Caco-2 (cell line): Measurements from ENCODE around the gene DOCK9. TPM values are rescaled to one million over a fixed set of nuclear protein-coding genes. Genes with fewer than 3 reads are reported as not detected.
A peak's percentile ranks its signal among the peaks of the same experiment; 100 is the strongest.

Experiments used
- BruUV-seq: library from RNA; stranded (reverse); fragments of 400-500 nt; replicated peaks from 2 replicates; lab custom pipeline; 2021; lab: Mats Ljungman, UMichigan
- CTCF ChIA-PET: fragments of 300-600 bp; sonication (Branson Sonifier 250); formaldehyde crosslinking; loops from one replicate; lab custom pipeline; 2022; ENCODE audit warnings: antibody characterized with exemption; lab: Charles Lee
- POLR2A ChIA-PET: fragments of 300-600 bp; sonication (Branson Sonifier 250); formaldehyde crosslinking; loops from one replicate; lab custom pipeline; 2022; ENCODE audit warnings: antibody characterized with exemption; lab: Charles Lee
- DNase-seq, 2 experiments: peaks; one replicate each; pipeline versions ENCODE4 v3.0.0 to v3.0.0-alpha.2; 2020 to 2022
- H3K27me3 ChIP-seq: replicated peaks from 2 replicates; pipeline ENCODE4 v1.6.0; 2011; ENCODE audit warnings: low read length; ENCODE audit not compliant: control insufficient read depth, insufficient read depth
- H3K36me3 ChIP-seq: 2 replicates; pipeline ENCODE4 v1.5.1; 2011; ENCODE audit warnings: low read length; ENCODE audit not compliant: control insufficient read depth, insufficient read depth
- H3K4me1 ChIP-seq: fragments of 250-450 bp; sonication (Bioruptor Pico); 2 replicates; pipeline ENCODE4 v1.5.1; 2020; ENCODE audit warnings: mild to moderate bottlenecking
- H3K4me3 ChIP-seq: 2 replicates; pipeline ENCODE4 v1.5.1; 2011; ENCODE audit warnings: low read depth, mild to moderate bottlenecking, control low read depth, low read length
- H3K9me3 ChIP-seq: fragments of 250-450 bp; sonication (Bioruptor Pico); 2 replicates; pipeline ENCODE4 v1.5.1; 2020; ENCODE audit warnings: mild to moderate bottlenecking, moderate library complexity
- H3K27ac Mint-ChIP-seq: one replicate; pipeline ENCODE4 v1.8.0; 2022; ENCODE audit warnings: mixed read lengths; ENCODE audit not compliant: unreplicated experiment
- H3K27me3 Mint-ChIP-seq: one replicate; pipeline ENCODE4 v1.8.0; 2022; ENCODE audit warnings: mixed read lengths; ENCODE audit not compliant: insufficient read depth, unreplicated experiment
- H3K36me3 Mint-ChIP-seq: one replicate; pipeline ENCODE4 v1.8.0; 2022; ENCODE audit warnings: mild to moderate bottlenecking, mixed read lengths; ENCODE audit not compliant: insufficient read depth, unreplicated experiment
- H3K4me1 Mint-ChIP-seq: one replicate; pipeline ENCODE4 v1.8.0; 2022; ENCODE audit warnings: low read depth, mixed read lengths; ENCODE audit not compliant: unreplicated experiment
- H3K4me3 Mint-ChIP-seq: one replicate; pipeline ENCODE4 v1.8.0; 2022; ENCODE audit warnings: mild to moderate bottlenecking, moderate library complexity, mixed read lengths; ENCODE audit not compliant: unreplicated experiment
- H3K9me3 Mint-ChIP-seq: one replicate; pipeline ENCODE4 v1.8.0; 2022; ENCODE audit warnings: mixed read lengths; ENCODE audit not compliant: unreplicated experiment
- intact Hi-C: fragments of 100-400 bp; cut with micrococcal nuclease; formaldehyde crosslinking; loops from one replicate; pipeline ENCODE4 v1.10.0; 2022; ENCODE audit not compliant: unreplicated experiment
- total RNA-seq: library from RNA; stranded (reverse); gene quantifications from 2 replicates; pipeline ENCODE4 v1.2.3, GENCODE V29; 2022
- TF ChIP-seq, protein P1 (sequence below), 2 experiments: fragments of 200-600 bp in 1 of 2; IDR thresholded peaks; 1 replicate in 1 of 2; 2 replicates in 1 of 2; pipeline versions ENCODE4 v1.5.1 to v1.8.0; 2011 to 2022; ENCODE audit warnings: antibody characterized with exemption in 1 of 2, control low read depth in 1 of 2, inconsistent platforms in 1 of 2, low read depth in 1 of 2, low read length in 1 of 2, mild to moderate bottlenecking in 1 of 2, moderate library complexity in 1 of 2; ENCODE audit not compliant: insufficient read depth in 1 of 2, severe bottlenecking in 1 of 2, unreplicated experiment in 1 of 2

Gene DOCK9
- total RNA-seq, 1 experiment from 2014 or later, result 260 TPM

- Histone ChIP-seq H3K4me3 (no peak overlapping the region), H3K27me3 (no peaks in the 10 kb centered on the region), H3K36me3 (peaks cover 3% of the 10 kb centered on the region), H3K4me1 (no peaks in the 10 kb centered on the region), H3K9me3 (no peaks in the 10 kb centered on the region)
- Mint-ChIP-seq H3K4me3 (no peak overlapping the region), H3K4me1 (peaks cover 7% of the 10 kb centered on the region), H3K27me3 (no peaks in the 10 kb centered on the region), H3K9me3 (no peaks in the 10 kb centered on the region), H3K36me3 (peaks cover 72% of the 10 kb centered on the region), H3K27ac (peak overlapping the region; percentile 22)
- TF ChIP-seq, protein P1, sequence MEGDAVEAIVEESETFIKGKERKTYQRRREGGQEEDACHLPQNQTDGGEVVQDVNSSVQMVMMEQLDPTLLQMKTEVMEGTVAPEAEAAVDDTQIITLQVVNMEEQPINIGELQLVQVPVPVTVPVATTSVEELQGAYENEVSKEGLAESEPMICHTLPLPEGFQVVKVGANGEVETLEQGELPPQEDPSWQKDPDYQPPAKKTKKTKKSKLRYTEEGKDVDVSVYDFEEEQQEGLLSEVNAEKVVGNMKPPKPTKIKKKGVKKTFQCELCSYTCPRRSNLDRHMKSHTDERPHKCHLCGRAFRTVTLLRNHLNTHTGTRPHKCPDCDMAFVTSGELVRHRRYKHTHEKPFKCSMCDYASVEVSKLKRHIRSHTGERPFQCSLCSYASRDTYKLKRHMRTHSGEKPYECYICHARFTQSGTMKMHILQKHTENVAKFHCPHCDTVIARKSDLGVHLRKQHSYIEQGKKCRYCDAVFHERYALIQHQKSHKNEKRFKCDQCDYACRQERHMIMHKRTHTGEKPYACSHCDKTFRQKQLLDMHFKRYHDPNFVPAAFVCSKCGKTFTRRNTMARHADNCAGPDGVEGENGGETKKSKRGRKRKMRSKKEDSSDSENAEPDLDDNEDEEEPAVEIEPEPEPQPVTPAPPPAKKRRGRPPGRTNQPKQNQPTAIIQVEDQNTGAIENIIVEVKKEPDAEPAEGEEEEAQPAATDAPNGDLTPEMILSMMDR (IDR thresholded peaks at IDR 0.05; ENCODE audit: insufficient read depth in 1 of 2, low read depth in 1 of 2, low read length in 1 of 2, severe bottlenecking in 1 of 2, unreplicated experiment in 1 of 2), result no peak
- DNase-seq, result no peak
- BruUV-seq, result no TSS peak
- intact Hi-C loops, result no loop called here
- ChIA-PET POLR2A (no interaction called here), CTCF (no interaction called here)
Observed at GRCh38 chr13:98851276-98851675, 126.6 kb downstream of the DOCK9 start.

DNA sequence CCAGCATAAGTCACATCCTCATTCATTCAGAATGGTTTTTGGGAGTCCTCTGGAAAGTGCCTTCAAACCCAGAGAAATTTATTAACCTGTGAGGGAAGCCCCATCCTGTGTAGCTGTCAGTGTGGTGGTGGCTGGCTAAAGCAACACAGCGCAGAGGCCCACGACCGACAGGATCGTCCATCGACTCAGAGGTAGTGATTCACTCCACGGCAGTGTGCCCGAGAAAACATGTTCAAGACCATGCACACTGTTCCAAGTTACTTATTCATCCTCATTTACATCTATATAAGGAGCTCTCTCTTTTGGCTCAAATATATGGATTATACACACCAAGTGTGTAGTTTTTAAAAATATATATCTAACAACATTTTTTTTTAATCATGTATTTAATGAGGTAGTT, 129.1 kb downstream of the DOCK9 start:
- POLR2A ChIA-PET, result no interaction called here

GRCh38 chr13:98847780-98848179, 130.1 kb downstream of the DOCK9 start:
- Histone ChIP-seq H3K4me1 (no peaks in the 10 kb centered on the region), H3K36me3 (peaks cover 3% of the 10 kb centered on the region; the same call in 1 of the 2 replicates), H3K9me3 (no peaks in the 10 kb centered on the region), H3K27me3 (no peaks in the 10 kb centered on the region), H3K4me3 (no peak overlapping the region)
- TF ChIP-seq, protein P1 (IDR thresholded peaks at IDR 0.05; ENCODE audit: insufficient read depth in 1 of 2, low read depth in 1 of 2, low read length in 1 of 2, severe bottlenecking in 1 of 2, unreplicated experiment in 1 of 2), result no peak
- Mint-ChIP-seq H3K27me3 (no peaks in the 10 kb centered on the region), H3K4me1 (peaks cover 16% of the 10 kb centered on the region), H3K36me3 (peaks cover 72% of the 10 kb centered on the region), H3K27ac (no peak overlapping the region), H3K4me3 (no peak overlapping the region), H3K9me3 (no peaks in the 10 kb centered on the region)
- ChIA-PET POLR2A (no interaction called here), CTCF (no interaction called here)
- intact Hi-C loops, result loop anchor here (10.0 kb wide), 1 partner anchor 293 kb away; no protein-coding TSS in a partner anchor
- BruUV-seq, result no TSS peak
- DNase-seq, result no peak

More for the DNA sequence above, 129.1 kb downstream of the DOCK9 start:
- Histone ChIP-seq H3K4me3 (no peak overlapping the region), H3K4me1 (no peaks in the 10 kb centered on the region), H3K27me3 (no peaks in the 10 kb centered on the region), H3K9me3 (no peaks in the 10 kb centered on the region), H3K36me3 (peaks cover 3% of the 10 kb centered on the region; the same call in 1 of the 2 replicates)
- intact Hi-C loops, result loop anchor here (10.0 kb wide), 1 partner anchor 294 kb away; no protein-coding TSS in a partner anchor
- Mint-ChIP-seq H3K27ac (no peak overlapping the region), H3K4me3 (no peak overlapping the region), H3K27me3 (no peaks in the 10 kb centered on the region), H3K36me3 (peaks cover 69% of the 10 kb centered on the region), H3K9me3 (no peaks in the 10 kb centered on the region), H3K4me1 (peaks cover 7% of the 10 kb centered on the region)
- BruUV-seq, result no TSS peak
- DNase-seq, result no peak
- CTCF ChIA-PET, result no interaction called here
- TF ChIP-seq, protein P1 (IDR thresholded peaks at IDR 0.05; ENCODE audit: insufficient read depth in 1 of 2, low read depth in 1 of 2, low read length in 1 of 2, severe bottlenecking in 1 of 2, unreplicated experiment in 1 of 2), result no peak
